Lower leg skin (tissue), 3 donors: ENCODE data around the gene ETS1.

ENCODE experiments used
- CTCF ChIP-seq, 3 donors: fragments of 450-650 bp; IDR thresholded peaks; one replicate each; pipeline ENCODE4 v1.5.1; 2016; ENCODE audit warnings: antibody characterized with exemption in 3 of 3, mild to moderate bottlenecking in 3 of 3, moderate library complexity in 2 of 3
- POLR2A ChIP-seq, 2 donors: fragments of 450-650 bp; IDR thresholded peaks; one replicate each; pipeline ENCODE4 v1.6.1; 2016 to 2017; ENCODE audit warnings: antibody characterized with exemption in 2 of 2, mild to moderate bottlenecking in 1 of 2, moderate library complexity in 1 of 2

- no peak for TF ChIP-seq CTCF (IDR thresholded peaks at IDR 0.05)
- TF ChIP-seq POLR2A (IDR thresholded peaks at IDR 0.05), result no peak
Measured at GRCh38 chr11:128565881-128566280, 21.5 kb downstream of the ETS1 start.
